Skin of body (tissue), 2 donors: ENCODE measurements around the gene SLC19A1. TPM values are rescaled to one million over a fixed set of nuclear protein-coding genes. Genes with fewer than 3 reads are reported as not detected.

Experiments used
- DNase-seq: peaks from one replicate; lab custom pipeline; 2025; lab: John Stamatoyannopoulos, UW
- total RNA-seq: library from RNA; depleted of rRNA; stranded (reverse); fragments of >200 nt; gene quantifications from one replicate; pipeline ENCODE4 v1.2.3, GENCODE V29; 2014

SLC19A1 gene
- 7.7 TPM for total RNA-seq

DNA sequence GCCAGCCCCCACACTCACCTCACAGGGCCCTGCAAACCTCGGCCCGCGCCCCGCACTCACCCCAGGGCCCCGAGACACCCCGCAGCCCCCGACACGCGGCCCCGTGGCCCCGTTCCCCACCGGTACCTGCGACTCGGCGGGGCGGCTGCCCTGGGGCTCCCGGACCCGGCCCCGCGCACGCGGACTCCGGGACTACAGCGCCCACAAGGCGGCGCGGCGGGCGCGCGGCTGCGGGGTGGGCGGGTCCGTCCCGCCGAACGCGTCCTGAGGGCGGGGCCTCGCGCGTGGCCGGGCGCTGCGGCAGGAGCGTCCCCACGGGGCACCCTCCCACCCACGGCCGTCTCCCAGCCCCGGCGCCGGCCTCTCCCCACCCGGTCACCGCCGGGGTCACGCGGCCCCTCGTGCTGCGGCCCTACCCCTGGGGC lies at the start of gene SLC19A1:
SLC19A1 (minus strand) TSS at position 199 of the 425 bp plus-strand sequence. CDS start 4,481 bp downstream, outside the sequence.
- DNase-seq, result no peak

DNA sequence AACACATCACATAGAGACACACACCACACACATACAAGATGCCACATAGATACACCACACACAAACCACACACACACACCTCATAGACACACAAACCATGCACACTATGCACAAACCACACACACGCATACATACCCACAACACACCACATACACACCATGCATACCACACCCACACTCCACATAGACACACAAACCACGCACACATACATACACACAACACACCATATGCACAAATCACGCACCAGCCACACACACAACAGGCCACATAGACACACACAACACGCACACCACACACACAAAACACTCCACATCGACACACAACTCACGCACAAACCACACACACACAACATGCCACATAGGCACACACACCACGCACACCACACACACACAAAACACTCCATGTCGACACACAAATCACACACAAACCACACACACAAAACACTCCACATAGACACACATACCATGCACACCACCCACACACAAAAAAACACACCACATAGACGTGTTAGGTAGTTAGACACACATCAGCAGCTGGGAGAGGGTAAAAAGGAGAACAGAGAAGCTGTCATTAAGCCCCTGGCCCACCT lies 49.5 kb upstream of the SLC19A1 start:
- no peak for DNase-seq

DNA sequence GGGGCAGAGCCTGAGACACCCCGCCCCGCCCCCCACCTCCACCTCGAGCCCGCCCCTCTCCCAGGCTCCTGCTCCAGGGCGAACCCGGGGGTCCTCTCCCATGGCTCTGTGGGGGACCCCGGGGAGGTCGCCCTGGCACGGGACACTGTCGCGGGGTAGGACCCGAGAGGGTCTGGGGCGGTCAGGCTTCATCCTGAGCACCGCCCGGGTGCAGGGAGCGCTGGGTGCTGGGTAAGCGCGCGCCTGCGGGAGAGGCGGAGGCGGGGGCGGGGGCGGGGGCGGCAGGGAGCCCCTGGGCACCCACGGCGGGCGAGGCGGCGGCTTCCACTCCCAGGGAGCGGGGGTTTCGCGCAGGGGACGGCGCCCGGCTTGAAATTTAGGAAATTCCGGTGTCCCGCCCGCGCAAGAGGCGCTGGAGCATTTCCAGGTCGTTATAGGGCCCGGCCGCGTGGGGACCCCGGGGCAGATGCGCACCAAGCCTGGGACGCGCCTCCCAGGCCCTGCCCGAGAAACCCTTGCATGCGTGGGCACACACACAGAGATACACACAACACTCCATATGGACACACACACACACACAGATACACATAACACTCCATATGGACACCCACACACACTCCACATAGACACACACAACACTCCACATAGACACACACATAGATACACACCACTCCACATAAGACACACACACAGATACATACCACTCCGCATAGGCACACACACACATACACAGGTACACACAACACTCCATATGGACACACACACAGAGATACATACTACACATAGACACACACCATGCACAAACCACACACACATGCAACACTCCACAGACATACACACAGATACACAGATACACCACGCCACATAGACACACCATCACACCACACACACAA lies 48.7 kb upstream of the SLC19A1 start:
- DNase-seq, result no peak

DNA sequence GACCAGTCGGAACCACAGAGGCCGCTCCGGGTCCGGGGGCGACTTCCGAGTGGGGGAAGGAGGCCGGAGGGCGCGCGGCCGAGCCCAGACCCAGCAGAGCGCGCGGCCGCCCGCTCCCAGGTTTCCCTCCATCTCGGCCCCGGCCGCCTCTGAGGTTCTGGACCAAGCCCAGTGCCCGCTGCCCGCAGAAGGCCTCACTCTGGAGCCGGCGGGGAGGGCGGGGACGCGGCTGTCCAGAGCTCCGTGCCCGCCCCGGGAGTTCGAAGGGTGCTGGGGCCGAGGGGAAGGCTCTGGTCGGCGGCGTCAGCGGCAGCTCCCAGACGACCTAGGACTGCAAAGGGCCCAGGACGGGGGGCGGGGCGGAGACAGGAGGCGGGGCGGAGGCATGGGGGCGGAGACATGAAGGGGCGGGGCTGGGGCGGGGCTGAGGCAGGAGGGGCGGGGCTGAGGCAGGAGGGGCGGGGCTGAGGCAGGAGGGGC lies 48.0 kb upstream of the SLC19A1 start:
- no peak for DNase-seq

DNA sequence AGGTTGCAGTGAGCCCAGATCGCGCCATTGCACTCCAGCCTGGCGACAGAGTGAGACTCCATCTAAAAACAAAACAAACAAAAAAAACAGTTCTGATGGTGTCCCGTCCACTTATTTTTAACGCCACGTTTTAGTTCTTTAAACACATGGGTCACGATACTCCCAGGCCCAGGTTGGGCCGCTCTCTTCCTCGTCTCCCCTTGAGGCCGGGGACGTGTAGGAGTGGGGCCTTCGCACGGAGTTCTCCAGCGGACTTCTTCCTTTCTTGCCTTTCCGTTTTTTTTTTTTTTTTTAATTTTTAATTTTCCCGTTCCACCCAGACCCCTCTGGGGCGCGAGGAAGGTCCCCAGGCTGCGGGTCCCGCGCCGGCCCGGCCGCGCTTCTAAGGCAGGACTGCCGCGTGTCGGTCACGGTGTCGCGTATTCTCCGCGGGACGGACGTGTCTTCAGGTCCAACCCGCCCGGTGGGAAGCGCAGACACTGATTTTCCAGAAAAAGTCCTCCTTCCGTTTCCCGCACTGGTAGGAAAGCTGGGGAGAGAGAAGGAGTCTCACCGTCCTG lies 47.5 kb upstream of the SLC19A1 start:
- no peak for DNase-seq

DNA sequence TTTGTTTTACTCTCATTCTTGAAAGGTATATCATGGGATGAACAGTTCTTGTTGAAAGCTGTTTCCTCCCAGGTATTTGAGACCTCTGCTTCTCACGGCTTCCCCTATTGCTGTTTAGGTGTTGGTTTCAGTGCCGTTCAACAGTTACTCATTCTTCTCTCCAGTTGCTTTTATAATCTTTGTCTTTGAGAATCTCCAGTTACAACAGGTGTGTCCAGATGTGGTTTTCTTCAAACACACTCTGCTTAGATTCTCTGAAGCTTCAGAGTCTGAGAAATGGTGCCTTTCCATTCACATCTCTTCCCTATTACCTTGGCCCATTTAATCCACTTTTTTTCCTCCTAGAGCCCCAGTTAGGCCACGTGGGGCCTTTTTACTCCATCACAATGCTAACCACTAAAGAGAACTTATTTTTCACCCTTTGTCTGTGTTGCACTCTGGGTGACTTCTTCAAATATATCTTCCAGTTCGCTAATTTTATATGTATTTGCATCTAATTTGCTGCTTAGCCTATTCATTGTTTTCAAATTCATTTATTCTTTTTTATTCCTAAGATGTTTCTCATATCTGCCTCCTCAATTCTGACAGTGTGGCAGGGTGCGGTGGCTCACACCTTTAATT lies 46.7 kb upstream of the SLC19A1 start:
- no peak for DNase-seq

DNA sequence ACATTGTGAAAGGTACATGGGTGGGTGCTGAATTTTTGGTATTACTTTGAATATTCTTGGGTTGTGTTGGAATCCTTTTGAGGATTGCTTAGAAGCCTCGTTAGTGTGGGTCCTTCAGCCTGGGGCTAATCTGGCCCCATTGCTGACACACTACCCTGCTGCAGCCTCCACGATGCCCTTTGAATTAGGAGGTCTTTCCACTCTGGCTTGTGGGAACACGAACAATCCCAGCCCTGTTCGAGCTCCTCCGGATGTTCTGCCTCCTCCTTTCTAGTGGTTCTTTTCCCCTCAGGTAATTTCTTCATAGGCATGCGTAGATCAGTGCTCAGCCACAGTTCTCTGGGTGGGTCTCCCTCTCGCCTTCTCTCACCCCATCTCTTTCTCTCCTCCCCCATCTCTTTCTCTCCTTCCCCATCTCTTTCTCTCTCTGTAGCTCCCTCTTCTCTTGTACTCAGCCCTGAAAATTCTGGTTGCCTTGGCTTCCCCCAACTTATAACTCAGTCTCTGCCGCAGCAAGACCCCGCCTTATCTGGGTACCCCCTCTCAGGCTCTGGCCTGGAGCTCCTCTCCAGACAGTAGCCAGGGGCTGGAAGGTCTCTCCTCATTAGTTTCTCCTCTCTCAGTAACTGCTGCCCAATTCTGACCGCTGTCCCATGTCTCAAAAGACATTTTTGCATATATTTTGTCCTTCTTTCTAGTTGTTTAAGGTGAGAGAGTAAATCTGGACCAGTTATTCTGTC lies 46.0 kb upstream of the SLC19A1 start:
- DNase-seq, result no peak

DNA sequence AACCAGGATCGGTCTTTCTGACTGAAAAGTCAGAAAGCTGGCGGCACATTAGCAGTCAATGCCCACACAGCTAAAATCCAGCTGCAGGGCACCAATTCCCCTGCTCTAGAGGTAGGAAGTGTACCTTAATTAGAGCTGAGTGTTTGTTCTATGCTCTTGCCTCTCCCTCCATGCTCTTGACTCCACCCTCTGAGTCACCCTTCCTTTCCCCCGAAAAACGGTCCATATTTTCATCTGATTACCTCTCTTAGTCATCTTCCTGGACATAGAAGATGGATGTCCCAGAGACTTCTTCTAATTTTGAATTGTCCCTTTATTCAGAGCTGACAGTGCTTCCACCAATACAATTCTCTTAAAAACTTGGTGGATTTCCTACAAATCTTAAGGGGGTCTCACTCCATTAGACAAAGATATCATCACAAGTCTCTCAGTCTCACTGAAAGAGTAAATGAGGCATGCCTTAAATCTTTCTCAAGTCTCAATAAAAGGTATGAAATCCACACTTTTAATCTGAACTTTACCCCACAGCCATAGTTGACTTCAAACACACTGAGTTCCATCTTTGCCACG lies 44.1 kb upstream of the SLC19A1 start:
- DNase-seq, result no peak

DNA sequence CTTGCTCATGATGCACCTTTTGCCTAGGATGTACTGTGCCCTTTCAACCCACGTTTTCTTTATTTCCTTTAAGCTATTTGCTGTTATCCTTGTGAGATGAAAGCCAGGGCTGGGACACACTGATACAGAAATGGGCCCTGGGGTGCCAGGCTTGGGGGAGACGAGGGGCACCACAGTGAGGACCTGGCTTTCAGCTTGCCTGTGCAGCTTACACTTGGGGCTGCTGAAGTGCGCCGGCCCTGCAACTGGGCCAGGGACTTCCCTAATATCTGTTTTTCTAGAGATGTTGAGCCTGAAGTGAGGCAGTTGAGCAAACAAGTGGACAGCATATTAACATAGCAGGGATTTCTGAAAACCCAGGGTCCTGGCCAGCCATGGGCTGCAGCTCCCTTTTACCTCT lies 42.5 kb upstream of the SLC19A1 start:
- DNase-seq, result no peak

DNA sequence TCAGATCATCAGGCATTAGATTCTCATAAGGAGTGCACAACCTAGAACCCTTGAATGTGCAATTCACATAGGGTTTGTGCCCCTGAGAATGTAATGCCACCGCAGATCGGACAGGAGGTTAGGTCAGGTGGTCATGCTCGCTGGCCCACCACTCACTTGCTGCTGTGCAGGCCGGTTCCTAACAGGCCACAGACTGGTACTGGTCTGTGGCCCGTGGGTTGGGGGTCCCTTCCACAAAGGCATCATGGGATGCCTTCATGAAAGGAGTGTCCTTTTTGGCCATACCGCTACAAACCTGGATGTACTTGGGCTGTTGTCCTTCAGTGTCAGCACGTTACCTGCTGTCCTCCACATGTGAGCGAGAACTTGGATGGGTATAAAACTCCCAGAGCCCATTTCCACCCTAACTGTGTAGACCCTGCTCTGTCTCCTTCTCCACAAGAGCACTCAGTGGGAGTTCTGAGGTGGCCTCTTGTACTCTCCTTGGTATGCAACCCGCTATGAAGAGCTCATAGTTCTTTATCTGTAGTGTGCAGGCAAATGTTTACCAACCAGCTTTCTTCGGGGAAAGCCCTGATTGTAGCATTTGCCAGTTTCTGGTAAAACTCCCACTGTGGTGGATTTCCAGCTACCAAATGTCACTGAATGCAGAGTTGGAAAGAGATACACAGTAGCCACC lies 41.7 kb upstream of the SLC19A1 start:
- DNase-seq, result no peak

DNA sequence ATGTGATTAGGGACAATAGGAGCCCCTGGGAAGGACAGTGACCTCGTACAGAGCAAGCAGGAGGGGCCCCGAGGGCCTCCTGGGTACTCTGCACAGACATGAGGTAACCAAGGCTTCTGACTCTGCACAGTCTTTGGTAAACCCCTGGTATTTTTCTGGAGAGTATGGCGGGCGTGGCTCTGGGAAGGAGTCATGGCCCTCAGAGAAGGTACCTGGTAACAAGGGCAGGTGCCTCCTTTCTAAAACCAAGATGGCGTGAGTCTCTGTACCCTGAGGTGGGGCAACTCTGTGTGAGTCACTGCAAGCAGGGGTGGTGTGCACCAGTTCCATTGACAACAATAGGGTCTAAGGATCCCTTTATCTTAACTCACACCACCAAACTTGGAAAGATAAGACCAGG lies 39.9 kb upstream of the SLC19A1 start:
- DNase-seq, result no peak

DNA sequence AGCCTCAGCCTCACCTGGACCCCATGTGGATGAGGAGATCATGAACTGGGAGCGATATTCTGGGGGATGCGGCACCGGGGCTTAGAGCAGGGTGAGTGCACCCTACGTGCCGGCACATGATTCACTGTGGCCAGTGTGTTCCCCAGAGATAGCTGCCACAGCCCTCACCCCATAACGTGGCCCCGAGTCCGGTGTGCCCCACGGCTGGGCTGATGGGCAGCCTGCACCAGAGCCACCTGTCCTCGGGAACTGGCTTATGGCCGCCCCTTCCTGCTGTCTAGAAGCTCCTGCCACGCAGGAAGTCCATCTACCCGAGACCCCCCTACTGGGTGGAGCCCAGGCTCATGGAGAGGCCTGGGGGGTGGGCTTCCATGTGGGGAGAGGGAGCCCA lies 39.1 kb upstream of the SLC19A1 start:
- DNase-seq, result no peak

DNA sequence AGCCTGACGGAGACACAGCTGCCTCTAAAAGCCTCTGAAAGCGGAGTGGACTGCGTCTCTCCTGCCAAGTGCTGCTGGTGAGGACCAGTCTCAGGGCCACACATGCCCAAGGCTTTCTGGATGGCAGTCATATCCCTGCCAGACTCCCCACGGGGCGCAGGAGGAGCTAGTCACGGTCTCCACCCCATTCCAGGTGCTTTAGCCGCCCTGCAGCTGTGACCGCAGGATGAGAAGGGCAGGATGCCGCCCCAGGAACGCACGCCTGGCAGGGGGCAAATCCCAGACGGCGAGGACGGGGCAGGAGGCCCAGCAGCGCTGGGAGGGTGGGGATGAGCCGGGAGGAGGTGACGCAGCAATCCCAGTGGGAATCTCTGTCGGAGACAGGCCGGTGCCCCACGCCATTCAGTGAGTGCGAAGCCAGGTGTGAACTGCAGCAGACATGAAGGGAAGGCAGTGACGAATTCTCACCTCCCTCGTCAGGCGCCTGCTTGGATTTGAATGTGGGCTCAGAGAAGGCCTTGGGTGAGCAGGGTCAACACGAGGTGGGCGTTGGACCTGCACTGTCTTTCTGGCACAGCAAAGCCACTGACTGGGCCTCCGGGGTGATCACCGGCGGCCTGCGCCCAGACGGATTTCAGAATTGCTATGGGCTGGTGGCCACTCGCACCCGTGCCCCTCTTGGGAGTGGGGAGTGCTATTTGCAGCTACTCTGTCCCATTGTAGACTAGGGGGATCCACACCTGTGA lies 38.5 kb upstream of the SLC19A1 start:
- no peak for DNase-seq

DNA sequence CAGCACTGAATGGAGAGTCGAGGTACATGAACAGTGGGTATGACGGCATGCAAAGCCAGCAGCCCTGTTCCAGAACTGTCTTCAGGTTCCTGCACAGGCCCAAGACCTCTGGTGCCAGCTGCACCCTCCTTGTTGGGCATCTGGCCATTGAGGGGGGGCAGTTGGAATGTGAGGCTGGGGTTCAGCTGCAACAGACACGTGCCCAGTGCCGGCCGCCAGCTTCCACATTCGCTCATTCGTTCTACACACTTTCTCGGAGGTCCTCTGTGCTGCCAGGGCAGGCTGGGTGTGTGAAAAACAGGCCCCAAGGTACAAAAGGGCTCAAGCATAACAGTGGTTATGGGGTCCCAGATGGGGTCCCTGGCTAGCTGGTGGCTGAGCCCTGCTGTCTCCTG lies 37.9 kb upstream of the SLC19A1 start:
- no peak for DNase-seq

DNA sequence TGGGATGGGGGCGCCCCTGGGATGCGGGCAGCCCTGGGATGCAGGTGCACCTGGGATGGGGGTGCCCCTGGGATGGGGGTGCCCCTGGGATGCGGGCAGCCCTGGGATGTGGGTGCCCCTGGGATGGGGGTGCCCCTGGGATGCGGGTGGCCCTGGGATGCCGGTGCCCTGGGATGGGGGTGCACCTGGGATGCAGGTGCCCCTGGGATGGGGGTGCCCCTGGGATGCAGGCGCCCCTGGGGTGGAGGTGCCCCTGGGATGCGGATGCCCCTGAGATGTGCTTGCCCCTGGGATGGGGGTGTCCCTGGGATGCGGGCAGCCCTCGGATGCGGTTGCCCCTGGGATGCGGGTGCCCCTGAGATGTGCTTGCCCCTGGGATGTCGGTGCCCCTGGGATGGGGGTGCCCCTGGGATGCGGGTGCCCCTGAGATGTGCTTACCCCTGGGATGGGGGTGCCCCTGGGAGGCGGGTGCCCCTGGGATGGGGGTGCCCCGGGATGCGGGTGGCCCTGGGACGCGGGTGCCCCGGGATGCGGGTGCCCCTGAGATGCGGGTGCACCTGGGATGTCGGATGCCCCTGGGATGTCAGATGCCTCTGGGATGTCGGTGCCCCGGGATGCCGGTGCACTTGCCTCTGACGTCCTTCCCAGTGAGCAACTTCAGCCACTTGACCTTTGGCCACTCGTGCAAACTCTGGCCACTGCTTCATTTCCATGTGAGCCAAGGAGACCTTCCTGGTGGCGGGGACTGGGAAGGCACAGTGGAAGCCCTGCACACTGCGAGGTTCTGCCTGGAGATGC lies 37.3 kb upstream of the SLC19A1 start:
- no peak for DNase-seq

DNA sequence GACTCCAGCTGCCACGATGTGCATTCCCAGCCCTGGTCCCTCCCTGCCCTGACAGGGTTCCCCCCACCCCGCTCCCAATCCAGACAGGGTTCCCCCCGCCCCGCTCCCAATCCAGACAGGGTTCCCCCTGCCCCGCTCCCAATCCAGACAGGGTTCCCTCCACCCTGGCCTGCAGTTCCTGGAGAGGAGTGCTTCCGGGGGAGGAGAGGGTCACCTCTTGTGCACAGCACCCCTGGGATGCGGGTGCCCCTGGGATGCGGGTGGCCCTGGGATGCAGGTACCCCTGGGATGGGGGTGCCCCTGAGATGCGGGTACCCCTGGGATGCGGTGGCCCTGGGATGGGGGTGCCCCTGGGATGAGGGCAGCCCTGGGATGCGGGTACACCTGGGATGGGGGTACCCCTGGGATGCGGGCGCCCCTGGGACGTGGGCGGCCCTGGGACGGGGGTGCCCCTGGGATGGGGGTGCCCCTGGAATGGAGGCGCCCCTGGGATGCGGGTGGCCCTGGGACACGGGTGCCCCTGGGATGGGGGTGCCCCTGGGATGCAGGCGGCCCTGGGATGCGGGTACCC lies 36.7 kb upstream of the SLC19A1 start:
- DNase-seq, result no peak

DNA sequence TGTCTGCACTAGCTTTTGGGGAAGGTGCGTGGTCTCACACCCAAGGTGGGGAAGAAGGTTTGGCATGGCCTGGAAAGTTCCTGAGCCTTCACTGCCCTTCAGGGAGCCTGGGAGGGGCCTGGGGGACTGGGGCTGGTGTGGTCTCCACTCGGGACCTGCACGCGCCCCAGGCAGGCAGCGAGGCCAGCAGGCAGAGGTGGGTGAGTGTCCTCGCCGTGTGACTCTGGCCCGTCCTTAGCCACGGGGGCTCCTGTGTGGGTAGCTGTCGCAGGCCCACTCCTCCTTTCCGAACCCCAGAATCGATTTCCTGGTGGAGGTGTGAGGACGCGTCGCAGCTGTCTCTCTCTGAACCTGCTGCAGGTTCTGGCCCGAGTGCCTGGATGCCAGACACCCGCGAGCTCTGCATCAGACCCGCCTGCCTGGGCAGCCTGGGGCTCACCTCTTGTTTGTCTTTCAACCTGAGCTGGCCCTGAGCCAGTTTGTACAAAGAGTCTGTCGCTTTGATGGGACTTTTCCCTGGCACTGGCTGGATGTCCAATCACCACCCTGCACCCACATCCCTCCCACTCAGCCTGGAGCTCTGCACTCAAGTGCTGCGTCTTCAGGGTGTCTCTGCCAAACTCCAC lies 36.0 kb upstream of the SLC19A1 start:
- DNase-seq, result no peak

DNA sequence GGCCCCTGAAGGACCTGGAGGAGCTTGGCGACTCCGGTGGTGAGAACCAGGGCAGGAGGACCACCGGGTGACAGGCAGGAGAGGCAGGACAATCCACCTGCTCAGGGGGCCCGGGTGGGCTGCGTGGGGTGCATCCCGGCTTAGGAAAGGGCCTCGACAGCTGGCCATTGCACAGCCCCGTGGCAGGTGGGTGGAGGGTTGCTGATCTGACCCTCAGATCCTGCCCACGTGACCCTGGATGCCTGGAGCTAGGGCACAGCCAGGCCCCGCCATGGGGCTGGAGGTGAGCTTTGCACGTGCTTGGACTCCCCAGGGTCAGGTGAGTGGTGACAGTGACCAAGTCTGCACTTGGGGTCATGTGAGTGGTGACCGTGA lies 35.5 kb upstream of the SLC19A1 start:
- no peak for DNase-seq
